ENCODE results near the gene SYNE3.

DNA sequence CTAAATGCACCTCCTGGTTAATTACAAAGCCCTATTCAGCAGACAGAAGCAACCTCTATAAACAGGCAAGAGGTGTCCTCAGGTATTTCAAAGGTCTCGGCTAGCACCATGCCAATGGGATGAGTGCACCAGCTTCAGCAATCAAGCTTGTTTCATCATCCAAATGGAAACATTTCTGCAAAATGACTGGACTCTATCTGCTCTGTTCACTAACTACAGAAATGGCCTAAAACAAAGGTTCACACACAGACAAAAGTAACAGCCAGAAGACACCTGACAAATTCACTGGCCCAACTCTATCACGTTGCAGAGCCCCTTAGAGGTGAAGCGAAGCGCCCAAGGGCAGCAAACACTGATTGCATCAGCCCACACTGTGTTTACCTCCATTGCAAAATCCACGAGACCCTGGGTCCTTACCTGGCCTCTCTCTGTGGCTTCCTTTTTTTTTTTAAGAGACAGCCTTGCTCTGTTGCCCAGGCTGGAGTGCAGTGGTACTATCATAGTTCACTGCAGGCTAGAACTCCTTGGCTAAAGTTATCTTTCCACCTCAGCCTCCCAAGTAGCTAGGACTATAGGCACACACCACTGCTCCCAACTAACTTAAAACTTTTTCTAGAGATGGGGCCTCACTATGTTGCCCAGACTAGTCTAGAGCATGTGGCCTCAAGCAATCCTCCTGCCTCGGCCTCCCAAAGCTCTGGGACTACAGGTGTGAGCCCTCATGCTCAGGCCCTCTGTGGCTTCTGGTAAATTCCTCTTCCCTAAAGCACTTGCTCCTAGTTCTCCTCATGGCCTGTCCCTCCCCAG, 8.5 kb upstream of the SYNE3 start:
- TF ChIP-seq, protein P1, sequence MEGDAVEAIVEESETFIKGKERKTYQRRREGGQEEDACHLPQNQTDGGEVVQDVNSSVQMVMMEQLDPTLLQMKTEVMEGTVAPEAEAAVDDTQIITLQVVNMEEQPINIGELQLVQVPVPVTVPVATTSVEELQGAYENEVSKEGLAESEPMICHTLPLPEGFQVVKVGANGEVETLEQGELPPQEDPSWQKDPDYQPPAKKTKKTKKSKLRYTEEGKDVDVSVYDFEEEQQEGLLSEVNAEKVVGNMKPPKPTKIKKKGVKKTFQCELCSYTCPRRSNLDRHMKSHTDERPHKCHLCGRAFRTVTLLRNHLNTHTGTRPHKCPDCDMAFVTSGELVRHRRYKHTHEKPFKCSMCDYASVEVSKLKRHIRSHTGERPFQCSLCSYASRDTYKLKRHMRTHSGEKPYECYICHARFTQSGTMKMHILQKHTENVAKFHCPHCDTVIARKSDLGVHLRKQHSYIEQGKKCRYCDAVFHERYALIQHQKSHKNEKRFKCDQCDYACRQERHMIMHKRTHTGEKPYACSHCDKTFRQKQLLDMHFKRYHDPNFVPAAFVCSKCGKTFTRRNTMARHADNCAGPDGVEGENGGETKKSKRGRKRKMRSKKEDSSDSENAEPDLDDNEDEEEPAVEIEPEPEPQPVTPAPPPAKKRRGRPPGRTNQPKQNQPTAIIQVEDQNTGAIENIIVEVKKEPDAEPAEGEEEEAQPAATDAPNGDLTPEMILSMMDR (conservative IDR thresholded peaks at IDR 0.05), result no peak
- TF ChIP-seq ZFX (IDR thresholded peaks at IDR 0.05), result no peak
